T-helper 1 cell (primary cell): Measurements from ENCODE around the gene MGAT5.

ENCODE experiments used
- DNase-seq, 5 donors: peaks; one replicate each; pipeline ENCODE4 v3.0.0-alpha.2; 2012 to 2020

MGAT5 gene

GRCh38 chr2:134402410-134402809 lies 148.5 kb downstream of the MGAT5 start:
- DNase-seq: no peak

- no peak for DNase-seq
Measured at GRCh38 chr2:134405611-134406081, 151.8 kb downstream of the MGAT5 start.

- DNase-seq: no peak
Measured at GRCh38 chr2:134406311-134406710, 152.4 kb downstream of the MGAT5 start.

GRCh38 chr2:134406736-134407135 lies 152.9 kb downstream of the MGAT5 start:
- no peak for DNase-seq

- no peak for DNase-seq
Measured at GRCh38 chr2:134407154-134407890, 153.4 kb downstream of the MGAT5 start.

- no peak for DNase-seq
Measured at GRCh38 chr2:134408386-134408785, 154.5 kb downstream of the MGAT5 start.

GRCh38 chr2:134408791-134409190 lies 154.9 kb downstream of the MGAT5 start:
- no peak for DNase-seq

- no peak for DNase-seq
Measured at GRCh38 chr2:134410006-134410405, 156.1 kb downstream of the MGAT5 start.

- DNase-seq: no peak
Measured at GRCh38 chr2:134410831-134411231, 157.0 kb downstream of the MGAT5 start.

GRCh38 chr2:134411279-134411827 lies 157.5 kb downstream of the MGAT5 start:
- no peak for DNase-seq

GRCh38 chr2:134411828-134412638 lies 158.2 kb downstream of the MGAT5 start:
- DNase-seq: peak in 4 of 5 donors; percentile 45 to 69 (median 54)

GRCh38 chr2:134412639-134412999 lies 158.7 kb downstream of the MGAT5 start:
- no peak for DNase-seq

GRCh38 chr2:134413430-134413829 lies 159.6 kb downstream of the MGAT5 start:
- no peak for DNase-seq

GRCh38 chr2:134413912-134414311 lies 160.0 kb downstream of the MGAT5 start:
- DNase-seq: no peak

GRCh38 chr2:134416018-134416417 lies 162.1 kb downstream of the MGAT5 start:
- DNase-seq: no peak

GRCh38 chr2:134416637-134417036 lies 162.8 kb downstream of the MGAT5 start:
- DNase-seq: no peak

GRCh38 chr2:134417968-134418582 lies 164.2 kb downstream of the MGAT5 start:
- DNase-seq: no peak

GRCh38 chr2:134420259-134420658 lies 166.4 kb downstream of the MGAT5 start:
- no peak for DNase-seq

GRCh38 chr2:134420920-134421319 lies 167.0 kb downstream of the MGAT5 start:
- DNase-seq: no peak

- DNase-seq: no peak
Measured at GRCh38 chr2:134421556-134422328, 167.9 kb downstream of the MGAT5 start.

GRCh38 chr2:134425724-134426496 lies 172.0 kb downstream of the MGAT5 start:
- DNase-seq: no peak

- DNase-seq: no peak
Measured at GRCh38 chr2:134426721-134427120, 172.8 kb downstream of the MGAT5 start.
